HEK293 (cell line): ENCODE results near the gene MCOLN1.

Source experiments
- KLF10 ChIP-seq: fragments of 450-650 bp; IDR thresholded peaks from 2 replicates; pipeline ENCODE4 v1.5.1; 2018; ENCODE audit warnings: missing biosample characterization, mild to moderate bottlenecking, missing genetic modification characterization
- ZBTB1 ChIP-seq: fragments of 450-650 bp; formaldehyde crosslinking; IDR thresholded peaks from 2 replicates; pipeline ENCODE4 v1.5.1; 2016; ENCODE audit warnings: missing biosample characterization, missing genetic modification characterization
- ZBTB8A ChIP-seq: fragments of 450-650 bp; formaldehyde crosslinking; IDR thresholded peaks from 2 replicates; pipeline ENCODE4 v1.5.1; 2016; ENCODE audit warnings: missing biosample characterization, missing genetic modification characterization
- ZFP41 ChIP-seq: fragments of 450-650 bp; formaldehyde crosslinking; IDR thresholded peaks from 2 replicates; pipeline ENCODE4 v1.5.1; 2016; ENCODE audit warnings: missing biosample characterization, missing genetic modification characterization, borderline replicate concordance
- ZNF529 ChIP-seq: fragments of 450-650 bp; formaldehyde crosslinking; IDR thresholded peaks from 2 replicates; pipeline ENCODE4 v1.5.1; 2017; ENCODE audit warnings: missing genetic modification characterization, missing biosample characterization; ENCODE audit not compliant: insufficient replicate concordance
- ZNF561 ChIP-seq: fragments of 450-650 bp; IDR thresholded peaks from 2 replicates; pipeline ENCODE4 v1.5.1; 2018; ENCODE audit warnings: missing biosample characterization, missing genetic modification characterization, borderline replicate concordance
- TF ChIP-seq, protein P1 (sequence below): fragments of 450-650 bp; formaldehyde crosslinking; IDR thresholded peaks from 2 replicates; pipeline ENCODE4 v1.5.1; 2016; ENCODE audit warnings: missing biosample characterization, missing genetic modification characterization
- TF ChIP-seq, protein P2 (sequence below): fragments of 450-650 bp; formaldehyde crosslinking; IDR thresholded peaks from 2 replicates; pipeline ENCODE4 v1.5.1; 2017; ENCODE audit warnings: missing biosample characterization, missing genetic modification characterization
- TF ChIP-seq, protein P3 (sequence below): fragments of 450-650 bp; formaldehyde crosslinking; IDR thresholded peaks from 2 replicates; pipeline ENCODE4 v1.5.1; 2017; ENCODE audit warnings: missing biosample characterization, missing genetic modification characterization
- TF ChIP-seq, protein P4 (sequence below): fragments of 450-650 bp; formaldehyde crosslinking; IDR thresholded peaks from 2 replicates; pipeline ENCODE4 v1.5.1; 2016; ENCODE audit warnings: missing biosample characterization, missing genetic modification characterization
- TF ChIP-seq, protein P5 (sequence below): fragments of 450-650 bp; formaldehyde crosslinking; IDR thresholded peaks from 2 replicates; pipeline ENCODE4 v1.5.1; 2017; ENCODE audit warnings: missing biosample characterization, missing genetic modification characterization

DNA sequence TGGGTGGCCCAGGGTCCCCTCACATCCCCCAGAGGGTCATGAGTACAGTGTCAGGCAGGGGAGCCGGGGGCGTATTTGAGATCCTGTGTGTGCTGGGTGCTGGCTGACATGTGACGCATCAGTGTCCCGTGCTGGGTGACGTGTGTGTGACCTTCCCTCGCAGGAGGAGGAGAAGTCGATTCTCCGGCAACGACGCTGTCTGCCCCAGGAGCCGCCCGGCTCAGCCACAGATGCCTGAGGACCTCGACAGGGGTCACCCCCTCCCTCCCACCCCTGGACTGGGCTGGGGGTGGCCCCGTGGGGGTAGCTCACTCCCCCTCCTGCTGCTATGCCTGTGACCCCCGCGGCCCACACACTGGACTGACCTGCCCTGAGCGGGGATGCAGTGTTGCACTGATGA, 38.9 kb downstream of the MCOLN1 start:
- TF ChIP-seq, protein P1, sequence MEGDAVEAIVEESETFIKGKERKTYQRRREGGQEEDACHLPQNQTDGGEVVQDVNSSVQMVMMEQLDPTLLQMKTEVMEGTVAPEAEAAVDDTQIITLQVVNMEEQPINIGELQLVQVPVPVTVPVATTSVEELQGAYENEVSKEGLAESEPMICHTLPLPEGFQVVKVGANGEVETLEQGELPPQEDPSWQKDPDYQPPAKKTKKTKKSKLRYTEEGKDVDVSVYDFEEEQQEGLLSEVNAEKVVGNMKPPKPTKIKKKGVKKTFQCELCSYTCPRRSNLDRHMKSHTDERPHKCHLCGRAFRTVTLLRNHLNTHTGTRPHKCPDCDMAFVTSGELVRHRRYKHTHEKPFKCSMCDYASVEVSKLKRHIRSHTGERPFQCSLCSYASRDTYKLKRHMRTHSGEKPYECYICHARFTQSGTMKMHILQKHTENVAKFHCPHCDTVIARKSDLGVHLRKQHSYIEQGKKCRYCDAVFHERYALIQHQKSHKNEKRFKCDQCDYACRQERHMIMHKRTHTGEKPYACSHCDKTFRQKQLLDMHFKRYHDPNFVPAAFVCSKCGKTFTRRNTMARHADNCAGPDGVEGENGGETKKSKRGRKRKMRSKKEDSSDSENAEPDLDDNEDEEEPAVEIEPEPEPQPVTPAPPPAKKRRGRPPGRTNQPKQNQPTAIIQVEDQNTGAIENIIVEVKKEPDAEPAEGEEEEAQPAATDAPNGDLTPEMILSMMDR (tag by site-specific recombination) = no peak
- TF ChIP-seq, protein P2, sequence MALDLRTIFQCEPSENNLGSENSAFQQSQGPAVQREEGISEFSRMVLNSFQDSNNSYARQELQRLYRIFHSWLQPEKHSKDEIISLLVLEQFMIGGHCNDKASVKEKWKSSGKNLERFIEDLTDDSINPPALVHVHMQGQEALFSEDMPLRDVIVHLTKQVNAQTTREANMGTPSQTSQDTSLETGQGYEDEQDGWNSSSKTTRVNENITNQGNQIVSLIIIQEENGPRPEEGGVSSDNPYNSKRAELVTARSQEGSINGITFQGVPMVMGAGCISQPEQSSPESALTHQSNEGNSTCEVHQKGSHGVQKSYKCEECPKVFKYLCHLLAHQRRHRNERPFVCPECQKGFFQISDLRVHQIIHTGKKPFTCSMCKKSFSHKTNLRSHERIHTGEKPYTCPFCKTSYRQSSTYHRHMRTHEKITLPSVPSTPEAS = no peak
- TF ChIP-seq, protein P3, sequence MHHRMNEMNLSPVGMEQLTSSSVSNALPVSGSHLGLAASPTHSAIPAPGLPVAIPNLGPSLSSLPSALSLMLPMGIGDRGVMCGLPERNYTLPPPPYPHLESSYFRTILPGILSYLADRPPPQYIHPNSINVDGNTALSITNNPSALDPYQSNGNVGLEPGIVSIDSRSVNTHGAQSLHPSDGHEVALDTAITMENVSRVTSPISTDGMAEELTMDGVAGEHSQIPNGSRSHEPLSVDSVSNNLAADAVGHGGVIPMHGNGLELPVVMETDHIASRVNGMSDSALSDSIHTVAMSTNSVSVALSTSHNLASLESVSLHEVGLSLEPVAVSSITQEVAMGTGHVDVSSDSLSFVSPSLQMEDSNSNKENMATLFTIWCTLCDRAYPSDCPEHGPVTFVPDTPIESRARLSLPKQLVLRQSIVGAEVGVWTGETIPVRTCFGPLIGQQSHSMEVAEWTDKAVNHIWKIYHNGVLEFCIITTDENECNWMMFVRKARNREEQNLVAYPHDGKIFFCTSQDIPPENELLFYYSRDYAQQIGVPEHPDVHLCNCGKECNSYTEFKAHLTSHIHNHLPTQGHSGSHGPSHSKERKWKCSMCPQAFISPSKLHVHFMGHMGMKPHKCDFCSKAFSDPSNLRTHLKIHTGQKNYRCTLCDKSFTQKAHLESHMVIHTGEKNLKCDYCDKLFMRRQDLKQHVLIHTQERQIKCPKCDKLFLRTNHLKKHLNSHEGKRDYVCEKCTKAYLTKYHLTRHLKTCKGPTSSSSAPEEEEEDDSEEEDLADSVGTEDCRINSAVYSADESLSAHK = no peak
- TF ChIP-seq, protein P4, sequence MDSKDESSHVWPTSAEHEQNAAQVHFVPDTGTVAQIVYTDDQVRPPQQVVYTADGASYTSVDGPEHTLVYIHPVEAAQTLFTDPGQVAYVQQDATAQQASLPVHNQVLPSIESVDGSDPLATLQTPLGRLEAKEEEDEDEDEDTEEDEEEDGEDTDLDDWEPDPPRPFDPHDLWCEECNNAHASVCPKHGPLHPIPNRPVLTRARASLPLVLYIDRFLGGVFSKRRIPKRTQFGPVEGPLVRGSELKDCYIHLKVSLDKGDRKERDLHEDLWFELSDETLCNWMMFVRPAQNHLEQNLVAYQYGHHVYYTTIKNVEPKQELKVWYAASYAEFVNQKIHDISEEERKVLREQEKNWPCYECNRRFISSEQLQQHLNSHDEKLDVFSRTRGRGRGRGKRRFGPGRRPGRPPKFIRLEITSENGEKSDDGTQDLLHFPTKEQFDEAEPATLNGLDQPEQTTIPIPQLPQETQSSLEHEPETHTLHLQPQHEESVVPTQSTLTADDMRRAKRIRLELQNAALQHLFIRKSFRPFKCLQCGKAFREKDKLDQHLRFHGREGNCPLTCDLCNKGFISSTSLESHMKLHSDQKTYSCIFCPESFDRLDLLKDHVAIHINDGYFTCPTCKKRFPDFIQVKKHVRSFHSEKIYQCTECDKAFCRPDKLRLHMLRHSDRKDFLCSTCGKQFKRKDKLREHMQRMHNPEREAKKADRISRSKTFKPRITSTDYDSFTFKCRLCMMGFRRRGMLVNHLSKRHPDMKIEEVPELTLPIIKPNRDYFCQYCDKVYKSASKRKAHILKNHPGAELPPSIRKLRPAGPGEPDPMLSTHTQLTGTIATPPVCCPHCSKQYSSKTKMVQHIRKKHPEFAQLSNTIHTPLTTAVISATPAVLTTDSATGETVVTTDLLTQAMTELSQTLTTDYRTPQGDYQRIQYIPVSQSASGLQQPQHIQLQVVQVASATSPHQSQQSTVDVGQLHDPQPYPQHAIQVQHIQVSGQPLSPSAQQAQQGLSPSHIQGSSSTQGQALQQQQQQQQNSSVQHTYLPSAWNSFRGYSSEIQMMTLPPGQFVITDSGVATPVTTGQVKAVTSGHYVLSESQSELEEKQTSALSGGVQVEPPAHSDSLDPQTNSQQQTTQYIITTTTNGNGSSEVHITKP (tag by site-specific recombination) = no peak
- TF ChIP-seq KLF10 (tag by site-specific recombination) = no peak
- TF ChIP-seq ZFP41 (tag by site-specific recombination) = no peak
- TF ChIP-seq ZNF561 (tag by site-specific recombination) = no peak
- no peak for TF ChIP-seq ZNF529
- TF ChIP-seq ZBTB8A (tag by site-specific recombination) = no peak
- no peak for TF ChIP-seq ZBTB1 (tag by site-specific recombination)
- TF ChIP-seq, protein P5, sequence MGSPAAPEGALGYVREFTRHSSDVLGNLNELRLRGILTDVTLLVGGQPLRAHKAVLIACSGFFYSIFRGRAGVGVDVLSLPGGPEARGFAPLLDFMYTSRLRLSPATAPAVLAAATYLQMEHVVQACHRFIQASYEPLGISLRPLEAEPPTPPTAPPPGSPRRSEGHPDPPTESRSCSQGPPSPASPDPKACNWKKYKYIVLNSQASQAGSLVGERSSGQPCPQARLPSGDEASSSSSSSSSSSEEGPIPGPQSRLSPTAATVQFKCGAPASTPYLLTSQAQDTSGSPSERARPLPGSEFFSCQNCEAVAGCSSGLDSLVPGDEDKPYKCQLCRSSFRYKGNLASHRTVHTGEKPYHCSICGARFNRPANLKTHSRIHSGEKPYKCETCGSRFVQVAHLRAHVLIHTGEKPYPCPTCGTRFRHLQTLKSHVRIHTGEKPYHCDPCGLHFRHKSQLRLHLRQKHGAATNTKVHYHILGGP (tag by site-specific recombination) = no peak
